ENCODE measurements around the gene BDH2. TPM values are rescaled to one million over a fixed set of nuclear protein-coding genes. Genes with fewer than 3 reads are reported as not detected.
A peak's percentile ranks its signal among the peaks of the same experiment; 100 is the strongest.

Gene BDH2
- polyA plus RNA-seq, 1 of the 3 experiments (the other 2 are of a cell fraction): 57.8 TPM

DNA sequence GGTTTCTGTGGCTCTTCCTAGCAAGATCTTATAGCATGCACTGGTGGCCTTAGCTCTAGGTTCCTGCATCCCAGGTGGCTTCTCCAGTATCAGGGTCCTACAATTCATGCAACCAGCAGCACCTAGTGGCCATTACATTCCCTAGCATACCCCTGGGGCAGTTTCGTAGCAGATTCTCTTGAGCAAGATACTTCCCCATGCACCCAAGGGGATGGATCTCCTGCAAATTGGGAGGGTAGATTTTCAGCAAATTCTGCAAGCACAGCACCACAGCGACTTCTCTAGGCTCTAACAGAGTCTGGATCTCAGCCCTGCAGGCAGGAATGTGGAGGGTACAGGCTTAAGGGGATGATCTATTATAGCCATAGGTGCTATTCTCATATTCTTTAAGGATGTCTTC is 67.1 kb downstream of the BDH2 start:
- no peaks in the 10 kb centered on the region for H3K27me3 ChIP-seq (ENCODE audit: insufficient read depth)
- ChIA-PET CTCF (interaction anchor here (0.9 to 1.2 kb wide), 2 partner anchors 9 to 14 kb away, joined by 3 to 5 read pairs; no protein-coding TSS in a partner anchor), POLR2A (no interaction called here)
- TF ChIP-seq TEAD4 (IDR thresholded peaks at IDR 0.05; ENCODE audit: borderline replicate concordance, insufficient read depth): no peak
- TF ChIP-seq, protein P1, sequence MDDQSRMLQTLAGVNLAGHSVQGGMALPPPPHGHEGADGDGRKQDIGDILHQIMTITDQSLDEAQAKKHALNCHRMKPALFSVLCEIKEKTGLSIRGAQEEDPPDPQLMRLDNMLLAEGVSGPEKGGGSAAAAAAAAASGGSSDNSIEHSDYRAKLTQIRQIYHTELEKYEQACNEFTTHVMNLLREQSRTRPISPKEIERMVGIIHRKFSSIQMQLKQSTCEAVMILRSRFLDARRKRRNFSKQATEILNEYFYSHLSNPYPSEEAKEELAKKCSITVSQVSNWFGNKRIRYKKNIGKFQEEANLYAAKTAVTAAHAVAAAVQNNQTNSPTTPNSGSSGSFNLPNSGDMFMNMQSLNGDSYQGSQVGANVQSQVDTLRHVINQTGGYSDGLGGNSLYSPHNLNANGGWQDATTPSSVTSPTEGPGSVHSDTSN (IDR thresholded peaks at IDR 0.05): no peak
- TF ChIP-seq POLR2AphosphoS5 (IDR thresholded peaks at IDR 0.05; ENCODE audit: low read depth, low read length): no peak
- TF ChIP-seq YY1 (IDR thresholded peaks at IDR 0.05; ENCODE audit: low read depth): no peak
- no peak for TF ChIP-seq SIN3A (IDR thresholded peaks at IDR 0.05; ENCODE audit: borderline replicate concordance, low read depth, low read length)
- TF ChIP-seq GATA2 (CRISPR knock-in tag; IDR thresholded peaks at IDR 0.05): no peak
- no peak for TF ChIP-seq RFX5 (IDR thresholded peaks at IDR 0.05; ENCODE audit: low read length)
- TF ChIP-seq FOXM1 (IDR thresholded peaks at IDR 0.05; ENCODE audit: low read depth): no peak
- no peak for TF ChIP-seq FOXJ3 (CRISPR knock-in tag; IDR thresholded peaks at IDR 0.05)
- TF ChIP-seq, protein P2, sequence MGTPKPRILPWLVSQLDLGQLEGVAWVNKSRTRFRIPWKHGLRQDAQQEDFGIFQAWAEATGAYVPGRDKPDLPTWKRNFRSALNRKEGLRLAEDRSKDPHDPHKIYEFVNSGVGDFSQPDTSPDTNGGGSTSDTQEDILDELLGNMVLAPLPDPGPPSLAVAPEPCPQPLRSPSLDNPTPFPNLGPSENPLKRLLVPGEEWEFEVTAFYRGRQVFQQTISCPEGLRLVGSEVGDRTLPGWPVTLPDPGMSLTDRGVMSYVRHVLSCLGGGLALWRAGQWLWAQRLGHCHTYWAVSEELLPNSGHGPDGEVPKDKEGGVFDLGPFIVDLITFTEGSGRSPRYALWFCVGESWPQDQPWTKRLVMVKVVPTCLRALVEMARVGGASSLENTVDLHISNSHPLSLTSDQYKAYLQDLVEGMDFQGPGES (IDR thresholded peaks at IDR 0.05; ENCODE audit: low read depth, low read length): no peak
- no peak for TF ChIP-seq NFIC (IDR thresholded peaks at IDR 0.05; ENCODE audit: borderline replicate concordance)
- TF ChIP-seq RAD21 (IDR thresholded peaks at IDR 0.05; ENCODE audit: low read length): peak; percentile 51
- TF ChIP-seq MEF2A (IDR thresholded peaks at IDR 0.05; ENCODE audit: borderline replicate concordance, low read depth): no peak
- no peak for TF ChIP-seq SMC3 (IDR thresholded peaks at IDR 0.05; ENCODE audit: low read depth, low read length)
- no peak for TF ChIP-seq TCF12 (IDR thresholded peaks at IDR 0.05)
- TF ChIP-seq, protein P3, sequence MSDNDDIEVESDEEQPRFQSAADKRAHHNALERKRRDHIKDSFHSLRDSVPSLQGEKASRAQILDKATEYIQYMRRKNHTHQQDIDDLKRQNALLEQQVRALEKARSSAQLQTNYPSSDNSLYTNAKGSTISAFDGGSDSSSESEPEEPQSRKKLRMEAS (IDR thresholded peaks at IDR 0.05; ENCODE audit: low read depth): no peak
- TF ChIP-seq, protein P4, sequence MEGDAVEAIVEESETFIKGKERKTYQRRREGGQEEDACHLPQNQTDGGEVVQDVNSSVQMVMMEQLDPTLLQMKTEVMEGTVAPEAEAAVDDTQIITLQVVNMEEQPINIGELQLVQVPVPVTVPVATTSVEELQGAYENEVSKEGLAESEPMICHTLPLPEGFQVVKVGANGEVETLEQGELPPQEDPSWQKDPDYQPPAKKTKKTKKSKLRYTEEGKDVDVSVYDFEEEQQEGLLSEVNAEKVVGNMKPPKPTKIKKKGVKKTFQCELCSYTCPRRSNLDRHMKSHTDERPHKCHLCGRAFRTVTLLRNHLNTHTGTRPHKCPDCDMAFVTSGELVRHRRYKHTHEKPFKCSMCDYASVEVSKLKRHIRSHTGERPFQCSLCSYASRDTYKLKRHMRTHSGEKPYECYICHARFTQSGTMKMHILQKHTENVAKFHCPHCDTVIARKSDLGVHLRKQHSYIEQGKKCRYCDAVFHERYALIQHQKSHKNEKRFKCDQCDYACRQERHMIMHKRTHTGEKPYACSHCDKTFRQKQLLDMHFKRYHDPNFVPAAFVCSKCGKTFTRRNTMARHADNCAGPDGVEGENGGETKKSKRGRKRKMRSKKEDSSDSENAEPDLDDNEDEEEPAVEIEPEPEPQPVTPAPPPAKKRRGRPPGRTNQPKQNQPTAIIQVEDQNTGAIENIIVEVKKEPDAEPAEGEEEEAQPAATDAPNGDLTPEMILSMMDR (IDR thresholded peaks at IDR 0.05): peak; percentile 52
- DNase-seq: peak; percentile 10
- no peaks in the 10 kb centered on the region for H3K9me3 ChIP-seq
- no peaks in the 10 kb centered on the region; a peak in 1 of 4 replicates for H3K4me1 ChIP-seq (ENCODE audit: control insufficient read depth in 1 of 2, insufficient read depth in 2 of 2, low read depth in 1 of 2, low read length in 1 of 2)
- H3F3A ChIP-seq (replicated peaks; ENCODE audit: insufficient read depth): no peaks in the 10 kb centered on the region
- no peaks in the 10 kb centered on the region for H4K20me1 ChIP-seq (ENCODE audit: insufficient read depth)
- no peaks in the 10 kb centered on the region for H3K9me2 ChIP-seq
- no peak overlapping the region for H2AFZ ChIP-seq (ENCODE audit: low read depth)
- no peak overlapping the region for H3K4me3 ChIP-seq (ENCODE audit: low read depth in 2 of 2, low read length in 1 of 2)
- H3K27ac ChIP-seq (ENCODE audit: low read depth in 2 of 2, low read length in 1 of 2): no peak overlapping the region
- no peaks in the 10 kb centered on the region for H3K79me2 ChIP-seq (ENCODE audit: insufficient read depth)
- WGBS (ENCODE audit: low lambda C conversion rate): 90% methylated on average over 2 of the region's 2 CpGs
- no peak overlapping the region for H3K9ac ChIP-seq
- H3K36me3 ChIP-seq (replicated peaks in 1 of 2; ENCODE audit: control insufficient read depth in 1 of 2, insufficient read depth in 2 of 2, low read length in 1 of 2): peaks cover 17 to 28% of the 10 kb centered on the region in 2 experiments
- no peak overlapping the region for H3K4me2 ChIP-seq

Measured in SK-N-SH (cell line).